WTC11 (cell line): Measurements from ENCODE around the gene THSD8. TPM values are rescaled to one million over a fixed set of nuclear protein-coding genes. Genes with fewer than 3 reads are reported as not detected.

Experiments
- ATAC-seq: fragments of 200-7000 bp; cut with Tn5 transposase; 2 replicates; pipeline ENCODE4 v1.10.0; 2021; ENCODE audit warnings: mild to moderate bottlenecking, moderate library complexity
- CTCF ChIA-PET: fragments of 300-600 bp; sonication (Branson Sonifier 250); formaldehyde crosslinking; loops from one replicate; lab custom pipeline; 2021; ENCODE audit warnings: antibody characterized with exemption; lab: Charles Lee
- POLR2A ChIA-PET: fragments of 350-600 bp; sonication (Branson Sonifier 250); formaldehyde crosslinking; loops from one replicate; lab custom pipeline; 2021; ENCODE audit warnings: antibody characterized with exemption; lab: Charles Lee
- DNase-seq: peaks from one replicate; pipeline ENCODE4 v3.0.0; 2021; ENCODE audit warnings: low spot score
- H3K27ac Mint-ChIP-seq: 2 replicates; pipeline ENCODE4 v1.8.0; 2021; ENCODE audit warnings: mixed read lengths
- H3K27me3 Mint-ChIP-seq: 2 replicates; pipeline ENCODE4 v1.8.0; 2021; ENCODE audit warnings: low read depth, mild to moderate bottlenecking, moderate library complexity, mixed read lengths
- H3K36me3 Mint-ChIP-seq: 2 replicates; pipeline ENCODE4 v1.8.0; 2021; ENCODE audit warnings: mixed read lengths
- H3K4me1 Mint-ChIP-seq: 2 replicates; pipeline ENCODE4 v1.8.0; 2022; ENCODE audit warnings: mixed read lengths
- H3K4me3 Mint-ChIP-seq: 2 replicates; pipeline ENCODE4 v1.8.0; 2021; ENCODE audit warnings: mild to moderate bottlenecking, moderate library complexity, mixed read lengths
- H3K9me3 Mint-ChIP-seq: 2 replicates; pipeline ENCODE4 v1.8.0; 2021; ENCODE audit warnings: mixed read lengths
- ARID4B ChIP-seq: sonication (generic); formaldehyde crosslinking; IDR thresholded peaks from 2 replicates; pipeline ENCODE4 v1.8.0; 2023; ENCODE audit warnings: missing genetic modification reagents, mild to moderate bottlenecking, borderline replicate concordance
- CREB1 ChIP-seq: sonication (generic); formaldehyde crosslinking; IDR thresholded peaks from 2 replicates; pipeline ENCODE4 v1.8.0; 2023; ENCODE audit warnings: mild to moderate bottlenecking, missing genetic modification reagents
- CTCF ChIP-seq: fragments of 200-600 bp; IDR thresholded peaks from 2 replicates; pipeline ENCODE4 v1.8.0; 2022; ENCODE audit warnings: antibody characterized with exemption
- ETV6 ChIP-seq: sonication (generic); formaldehyde crosslinking; IDR thresholded peaks from 2 replicates; pipeline ENCODE4 v1.8.1; 2022; ENCODE audit warnings: mild to moderate bottlenecking, missing genetic modification reagents
- FOXJ3 ChIP-seq: sonication (generic); formaldehyde crosslinking; IDR thresholded peaks from 2 replicates; pipeline ENCODE4 v1.9.0; 2021; ENCODE audit warnings: missing genetic modification reagents, mild to moderate bottlenecking, borderline replicate concordance
- GABPB1 ChIP-seq: sonication (generic); formaldehyde crosslinking; IDR thresholded peaks from 2 replicates; pipeline ENCODE4 v1.8.1; 2023; ENCODE audit warnings: mild to moderate bottlenecking, missing genetic modification reagents
- IRF1 ChIP-seq: sonication (generic); formaldehyde crosslinking; IDR thresholded peaks from 2 replicates; pipeline ENCODE4 v1.8.0; 2023; ENCODE audit warnings: missing genetic modification reagents
- PRDM15 ChIP-seq: sonication (generic); formaldehyde crosslinking; IDR thresholded peaks from 2 replicates; pipeline ENCODE4 v1.8.0; 2022; ENCODE audit warnings: missing genetic modification reagents
- PRRX2 ChIP-seq: fragments of 250-450 bp; sonication (Bioruptor Pico); IDR thresholded peaks from 2 replicates; pipeline ENCODE4 v1.8.0; 2021; ENCODE audit warnings: mild to moderate bottlenecking
- RORB ChIP-seq: fragments of 250-450 bp; sonication (Bioruptor Pico); IDR thresholded peaks from 2 replicates; pipeline ENCODE4 v1.9.0; 2021; ENCODE audit warnings: mild to moderate bottlenecking
- ZNF121 ChIP-seq: sonication (generic); formaldehyde crosslinking; IDR thresholded peaks from 2 replicates; pipeline ENCODE4 v1.8.0; 2023; ENCODE audit warnings: missing genetic modification reagents
- ZNF281 ChIP-seq: sonication (generic); formaldehyde crosslinking; IDR thresholded peaks from 2 replicates; pipeline ENCODE4 v1.8.0; 2023; ENCODE audit warnings: mild to moderate bottlenecking, missing genetic modification reagents
- ZNF416 ChIP-seq: fragments of 250-450 bp; sonication (Bioruptor Pico); IDR thresholded peaks from 2 replicates; pipeline ENCODE4 v1.9.0; 2021; ENCODE audit warnings: mild to moderate bottlenecking, inconsistent platforms
- ZNF512 ChIP-seq: sonication (generic); formaldehyde crosslinking; IDR thresholded peaks from 2 replicates; pipeline ENCODE4 v1.8.1; 2022; ENCODE audit warnings: missing genetic modification reagents, borderline replicate concordance
- total RNA-seq: library from RNA; stranded (reverse); gene quantifications from 3 replicates; pipeline ENCODE4 v1.2.3, GENCODE V29; 2021

The THSD8 gene
- total RNA-seq, 1 experiment from 2014 or later: 30.1 TPM

- TF ChIP-seq ZNF416 (CRISPR knock-in tag) (no peak), ZNF121 (CRISPR knock-in tag) (no peak), ETV6 (CRISPR knock-in tag) (no peak), ZNF281 (CRISPR knock-in tag) (no peak), PRRX2 (CRISPR knock-in tag) (no peak), PRDM15 (CRISPR knock-in tag) (no peak), GABPB1 (CRISPR knock-in tag) (no peak), FOXJ3 (CRISPR knock-in tag) (no peak), IRF1 (CRISPR knock-in tag) (no peak)
- H3K4me3 Mint-ChIP-seq: peak overlapping the region; percentile 59
- H3K9me3 Mint-ChIP-seq: no peaks in the 10 kb centered on the region
- POLR2A ChIA-PET: interaction anchor here (1.7 kb wide), 1 partner anchor 8 kb away, joined by 6 read pairs; the partner anchor contains the start of gene JUNB
- no peaks in the 10 kb centered on the region for H3K36me3 Mint-ChIP-seq
- CTCF ChIA-PET: interaction anchor here (1.8 kb wide), 1 partner anchor 9 kb away, joined by 10 read pairs; no protein-coding TSS in a partner anchor
- H3K27me3 Mint-ChIP-seq: no peaks in the 10 kb centered on the region; the same call in 1 of the 2 replicates
- ATAC-seq (no peak), DNase-seq (no peak)
- H3K4me1 Mint-ChIP-seq: peaks cover 21% of the 10 kb centered on the region
- no peak overlapping the region for H3K27ac Mint-ChIP-seq
Observed at GRCh38 chr19:12783849-12784393, 17.9 kb upstream of the THSD8 start.

GRCh38 chr19:12784394-12784870 lies 17.4 kb upstream of the THSD8 start:
- no peak for TF ChIP-seq ARID4B (CRISPR knock-in tag)
- TF ChIP-seq RORB (CRISPR knock-in tag): no peak
- no peak for TF ChIP-seq CREB1
- no peak for TF ChIP-seq ZNF512
- no peak for TF ChIP-seq CTCF
- TF ChIP-seq ZNF121 (CRISPR knock-in tag): no peak
- CTCF ChIA-PET: no interaction called here
- Mint-ChIP-seq H3K36me3 (no peaks in the 10 kb centered on the region), H3K27me3 (no peaks in the 10 kb centered on the region; the same call in 1 of the 2 replicates), H3K4me3 (no peak overlapping the region), H3K27ac (no peak overlapping the region), H3K9me3 (no peaks in the 10 kb centered on the region), H3K4me1 (peaks cover 21% of the 10 kb centered on the region)
- ATAC-seq: no peak
- no peak for DNase-seq
- POLR2A ChIA-PET: no interaction called here
